ENCODE data around the gene UBA52. TPM values are rescaled to one million over a fixed set of nuclear protein-coding genes. Genes with fewer than 3 reads are reported as not detected.

UBA52 gene
- polyA plus RNA-seq, 1 experiment = 1,723 TPM

DNA sequence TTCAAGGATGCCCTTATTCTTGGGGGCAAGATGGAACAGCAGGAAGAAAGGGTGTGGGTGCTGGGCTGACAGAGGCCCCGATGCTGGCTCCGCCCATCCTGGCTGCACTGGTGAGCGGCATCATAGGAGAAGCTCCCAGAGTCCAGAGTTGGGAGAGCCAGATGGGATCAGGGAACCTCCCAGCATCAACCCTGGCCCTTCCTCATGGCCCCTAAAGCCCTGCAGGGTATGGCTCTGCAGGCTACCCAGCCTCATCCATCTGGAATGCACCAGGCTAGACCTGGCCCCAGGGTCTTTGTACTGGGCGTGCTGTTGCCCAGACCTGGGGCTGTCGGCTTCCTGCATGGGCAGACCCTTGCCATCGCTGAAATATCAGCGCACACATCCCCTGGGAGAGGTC lies 41.9 kb upstream of the UBA52 start:
- TF ChIP-seq, protein P1, sequence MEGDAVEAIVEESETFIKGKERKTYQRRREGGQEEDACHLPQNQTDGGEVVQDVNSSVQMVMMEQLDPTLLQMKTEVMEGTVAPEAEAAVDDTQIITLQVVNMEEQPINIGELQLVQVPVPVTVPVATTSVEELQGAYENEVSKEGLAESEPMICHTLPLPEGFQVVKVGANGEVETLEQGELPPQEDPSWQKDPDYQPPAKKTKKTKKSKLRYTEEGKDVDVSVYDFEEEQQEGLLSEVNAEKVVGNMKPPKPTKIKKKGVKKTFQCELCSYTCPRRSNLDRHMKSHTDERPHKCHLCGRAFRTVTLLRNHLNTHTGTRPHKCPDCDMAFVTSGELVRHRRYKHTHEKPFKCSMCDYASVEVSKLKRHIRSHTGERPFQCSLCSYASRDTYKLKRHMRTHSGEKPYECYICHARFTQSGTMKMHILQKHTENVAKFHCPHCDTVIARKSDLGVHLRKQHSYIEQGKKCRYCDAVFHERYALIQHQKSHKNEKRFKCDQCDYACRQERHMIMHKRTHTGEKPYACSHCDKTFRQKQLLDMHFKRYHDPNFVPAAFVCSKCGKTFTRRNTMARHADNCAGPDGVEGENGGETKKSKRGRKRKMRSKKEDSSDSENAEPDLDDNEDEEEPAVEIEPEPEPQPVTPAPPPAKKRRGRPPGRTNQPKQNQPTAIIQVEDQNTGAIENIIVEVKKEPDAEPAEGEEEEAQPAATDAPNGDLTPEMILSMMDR (IDR thresholded peaks at IDR 0.05; ENCODE audit: low read depth, low read length) = no peak
- H3K27ac ChIP-seq (ENCODE audit: low read depth, low read length) = no peak overlapping the region
- no peak for DNase-seq (ENCODE audit: low read depth, low spot score)
- no peaks in the 10 kb centered on the region; the same call in 1 of the 2 replicates for H3K9me3 ChIP-seq (ENCODE audit: control insufficient read depth, insufficient read depth, low read length)
- no peaks in the 10 kb centered on the region for H3K27me3 ChIP-seq (ENCODE audit: control insufficient read depth, insufficient read depth, low read length)
- no peak overlapping the region for H3K4me3 ChIP-seq (ENCODE audit: low read depth, low read length)
- ChIA-PET POLR2A (interaction anchor here (0.6 to 1.3 kb wide), 2 partner anchors 8 to 9 kb away, joined by 3 read pairs; no protein-coding TSS in a partner anchor), CTCF (no interaction called here)

DNA sequence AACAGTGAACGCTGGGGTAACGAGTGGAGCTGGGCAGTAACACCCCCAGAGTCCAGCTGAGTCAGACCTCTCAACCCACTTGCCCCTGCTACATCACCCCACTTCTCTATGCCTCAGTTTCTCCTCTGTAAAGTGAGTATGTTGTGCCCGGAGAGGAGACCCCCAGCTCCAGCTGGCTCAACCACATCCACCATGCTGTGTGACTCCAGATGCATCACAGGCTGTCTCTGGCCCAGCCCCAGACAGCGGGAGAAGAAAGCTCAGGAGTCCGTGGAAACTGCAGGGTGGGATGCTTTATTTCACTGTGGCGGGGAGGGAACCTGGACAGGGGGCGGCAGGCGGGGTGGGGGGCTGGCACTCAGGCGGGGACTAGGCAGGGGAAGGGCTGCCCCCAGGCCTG lies 40.2 kb upstream of the UBA52 start:
- no peaks in the 10 kb centered on the region; the same call in 1 of the 2 replicates for H3K9me3 ChIP-seq (ENCODE audit: control insufficient read depth, insufficient read depth, low read length)
- ChIA-PET CTCF (no interaction called here), POLR2A (no interaction called here)
- no peak overlapping the region for H3K27ac ChIP-seq (ENCODE audit: low read depth, low read length)
- TF ChIP-seq, protein P1 (IDR thresholded peaks at IDR 0.05; ENCODE audit: low read depth, low read length) = no peak
- H3K27me3 ChIP-seq (ENCODE audit: control insufficient read depth, insufficient read depth, low read length) = no peaks in the 10 kb centered on the region
- no peak overlapping the region for H3K4me3 ChIP-seq (ENCODE audit: low read depth, low read length)
- no peak for DNase-seq (ENCODE audit: low read depth, low spot score)

DNA sequence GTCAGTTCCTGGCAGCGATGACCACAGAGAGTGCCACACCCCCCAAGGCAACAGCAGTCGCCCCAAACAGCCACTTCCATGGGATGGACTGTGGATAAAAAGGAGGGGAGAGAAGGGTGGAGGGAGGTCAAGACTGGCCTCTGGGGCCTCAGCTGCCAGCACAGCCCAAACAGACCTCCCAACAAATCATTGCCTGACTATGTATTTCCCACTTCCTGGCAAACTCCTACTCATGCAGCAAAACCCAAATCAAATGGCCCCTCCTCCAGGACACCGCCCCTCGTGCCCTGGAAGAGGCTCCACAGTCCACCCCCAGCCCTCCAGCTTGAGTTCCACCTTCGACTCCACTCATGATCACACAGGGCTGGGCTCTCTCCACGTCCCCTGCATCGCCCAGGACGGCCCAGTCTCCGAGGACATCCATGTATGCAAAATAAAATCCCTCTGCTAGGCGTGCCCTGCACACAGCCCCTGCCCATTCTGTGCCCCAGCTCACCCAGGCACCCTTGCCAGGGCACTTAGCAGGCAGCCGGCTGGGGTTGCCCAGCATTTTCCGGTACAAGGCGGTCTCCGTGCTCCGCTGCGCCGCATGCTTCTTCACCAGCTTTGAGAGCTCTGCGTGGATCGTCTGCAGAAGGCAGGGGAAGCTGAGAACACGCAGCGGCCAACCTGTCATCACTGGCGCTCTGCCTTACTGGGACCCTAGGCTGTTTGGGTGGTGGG lies 39.3 kb upstream of the UBA52 start:
- ChIA-PET CTCF (no interaction called here), POLR2A (no interaction called here)
- no peaks in the 10 kb centered on the region; the same call in 1 of the 2 replicates for H3K9me3 ChIP-seq (ENCODE audit: control insufficient read depth, insufficient read depth, low read length)
- no peak overlapping the region for H3K4me3 ChIP-seq (ENCODE audit: low read depth, low read length)
- no peak for DNase-seq (ENCODE audit: low read depth, low spot score)
- TF ChIP-seq, protein P1 (IDR thresholded peaks at IDR 0.05; ENCODE audit: low read depth, low read length) = no peak
- no peaks in the 10 kb centered on the region for H3K27me3 ChIP-seq (ENCODE audit: control insufficient read depth, insufficient read depth, low read length)
- no peak overlapping the region for H3K27ac ChIP-seq (ENCODE audit: low read depth, low read length)

DNA sequence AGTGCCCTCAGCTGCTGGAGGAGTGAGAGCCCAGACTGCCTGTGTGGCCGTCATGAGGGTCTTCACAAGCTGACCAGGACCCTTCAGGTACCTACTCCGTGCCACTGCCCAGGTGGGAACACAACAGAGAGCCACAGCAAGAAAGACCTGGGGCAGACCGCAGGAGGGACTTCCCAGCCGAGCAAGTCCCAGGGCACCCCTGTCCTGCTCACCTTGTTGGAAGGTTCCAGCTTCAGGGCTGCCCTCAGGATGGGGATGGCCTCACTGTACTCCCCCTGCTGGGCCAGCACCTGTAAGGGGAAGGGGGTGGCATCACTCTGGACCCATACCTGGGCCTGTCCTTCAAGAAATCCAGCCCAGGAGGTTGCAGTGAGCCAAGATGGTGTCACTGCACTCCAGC lies 38.6 kb upstream of the UBA52 start:
- CTCF ChIA-PET = no interaction called here
- POLR2A ChIA-PET = no interaction called here

DNA sequence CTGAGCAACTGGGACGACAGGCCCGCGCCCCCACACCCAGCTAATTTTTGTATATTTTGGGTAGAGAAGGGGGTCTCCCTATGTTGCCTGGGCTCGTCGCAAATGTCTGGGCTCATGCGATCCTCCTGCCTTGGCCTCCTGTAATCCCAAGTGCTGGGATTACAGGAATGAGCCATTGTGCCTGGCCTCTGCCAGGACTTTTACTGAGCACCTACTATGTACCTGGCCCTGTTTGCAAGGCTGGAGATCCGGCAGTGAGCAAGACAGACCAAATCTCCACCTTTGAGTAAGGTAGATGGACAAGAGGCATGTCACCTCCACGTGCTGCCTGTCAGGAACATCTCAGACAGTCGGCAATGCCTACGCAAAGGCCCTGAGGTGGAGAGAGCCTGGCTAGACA lies 35.2 kb upstream of the UBA52 start:
- no peak overlapping the region for H3K27ac ChIP-seq (ENCODE audit: low read depth, low read length)
- no peak for DNase-seq (ENCODE audit: low read depth, low spot score)
- no peaks in the 10 kb centered on the region; the same call in 1 of the 2 replicates for H3K9me3 ChIP-seq (ENCODE audit: control insufficient read depth, insufficient read depth, low read length)
- H3K4me3 ChIP-seq (ENCODE audit: low read depth, low read length) = no peak overlapping the region
- TF ChIP-seq, protein P1 (IDR thresholded peaks at IDR 0.05; ENCODE audit: low read depth, low read length) = no peak
- POLR2A ChIA-PET = no interaction called here
- CTCF ChIA-PET = no interaction called here
- no peaks in the 10 kb centered on the region for H3K27me3 ChIP-seq (ENCODE audit: control insufficient read depth, insufficient read depth, low read length)

More for the DNA sequence above, 38.6 kb upstream of the UBA52 start:
- Histone ChIP-seq H3K9me3 (ENCODE audit: control insufficient read depth, insufficient read depth, low read length) (no peaks in the 10 kb centered on the region; the same call in 1 of the 2 replicates), H3K27ac (ENCODE audit: low read depth, low read length) (no peak overlapping the region), H3K4me3 (ENCODE audit: low read depth, low read length) (no peak overlapping the region), H3K27me3 (ENCODE audit: control insufficient read depth, insufficient read depth, low read length) (no peaks in the 10 kb centered on the region)
- DNase-seq (ENCODE audit: low read depth, low spot score) = no peak
- TF ChIP-seq, protein P1 (IDR thresholded peaks at IDR 0.05; ENCODE audit: low read depth, low read length) = no peak

Data from AG04450 (cell line).